PC-9 (cell line): ENCODE results near the gene GUCY2F. TPM values are rescaled to one million over a fixed set of nuclear protein-coding genes. Genes with fewer than 3 reads are reported as not detected.

Experiments used
- BruUV-seq: library from RNA; stranded (reverse); fragments of 400-500 nt; replicated peaks from 2 replicates; lab custom pipeline; 2021; lab: Mats Ljungman, UMichigan
- CTCF ChIA-PET: fragments of 300-600 bp; sonication (Branson Sonifier 250); formaldehyde crosslinking; loops from one replicate; lab custom pipeline; 2022; ENCODE audit warnings: antibody characterized with exemption; lab: Charles Lee
- POLR2A ChIA-PET: fragments of 300-600 bp; sonication (Branson Sonifier 250); formaldehyde crosslinking; loops from one replicate; lab custom pipeline; 2022; ENCODE audit warnings: antibody characterized with exemption; ENCODE audit not compliant: unreplicated experiment; lab: Charles Lee
- DNase-seq, 2 experiments: peaks; one replicate each; pipeline versions ENCODE4 v3.0.0 to v3.0.0-alpha.2; 2015 to 2022; ENCODE audit warnings: mixed read lengths in 1 of 2
- H2AFZ ChIP-seq: fragments of 200-600 bp; sonication (generic); 2 replicates; pipeline ENCODE4 v1.8.1; 2017; ENCODE audit warnings: antibody characterized with exemption
- H3F3A ChIP-seq: fragments of 200-600 bp; sonication (generic); 2 replicates; pipeline ENCODE4 v1.8.1; 2017; ENCODE audit warnings: antibody characterized with exemption, mild to moderate bottlenecking, low read depth; ENCODE audit not compliant: insufficient read depth
- H3K27ac ChIP-seq: fragments of 200-600 bp; sonication (generic); 2 replicates; pipeline ENCODE4 v1.6.1; 2016; ENCODE audit warnings: mixed run types
- H3K27me3 ChIP-seq: fragments of 200-600 bp; sonication (generic); 2 replicates; pipeline ENCODE4 v1.6.1; 2016; ENCODE audit warnings: low read depth, mixed run types; ENCODE audit not compliant: insufficient read depth
- H3K36me3 ChIP-seq: fragments of 200-600 bp; sonication (generic); 2 replicates; pipeline ENCODE4 v1.6.1; 2016; ENCODE audit warnings: low read depth, mixed run types
- H3K4me1 ChIP-seq: fragments of 200-600 bp; sonication (generic); replicated peaks from 2 replicates; pipeline ENCODE4 v1.6.1; 2016; ENCODE audit warnings: mixed run types; ENCODE audit not compliant: insufficient read depth
- H3K4me2 ChIP-seq: fragments of 200-600 bp; sonication (generic); 2 replicates; pipeline ENCODE4 v1.6.1; 2017; ENCODE audit warnings: mixed run types
- H3K4me3 ChIP-seq: fragments of 200-600 bp; sonication (generic); 2 replicates; pipeline ENCODE4 v1.6.1; 2016; ENCODE audit warnings: mixed run types
- H3K79me2 ChIP-seq: fragments of 200-600 bp; sonication (generic); 2 replicates; pipeline ENCODE4 v1.6.1; 2017; ENCODE audit warnings: low read depth, mixed run types
- H3K9me2 ChIP-seq: fragments of 200-600 bp; sonication (generic); 2 replicates; pipeline ENCODE4 v1.8.1; 2017; ENCODE audit warnings: mild to moderate bottlenecking; ENCODE audit not compliant: insufficient read depth
- H3K9me3 ChIP-seq: fragments of 200-600 bp; sonication (generic); 2 replicates; pipeline ENCODE4 v1.8.1; 2016; ENCODE audit warnings: low read depth; ENCODE audit not compliant: insufficient read depth
- H4K20me1 ChIP-seq: fragments of 200-600 bp; sonication (generic); 2 replicates; pipeline ENCODE4 v1.8.1; 2017; ENCODE audit not compliant: insufficient read depth
- EZH2 ChIP-seq: fragments of 200-600 bp; sonication (generic); IDR thresholded peaks from 2 replicates; pipeline ENCODE4 v1.8.0; 2017; ENCODE audit warnings: antibody characterized with exemption, low read depth
- intact Hi-C: fragments of 100-400 bp; cut with micrococcal nuclease; formaldehyde crosslinking; loops from one replicate; pipeline ENCODE4 v1.10.0; 2022; ENCODE audit not compliant: unreplicated experiment
- total RNA-seq: library from RNA; stranded (reverse); gene quantifications from 2 replicates; pipeline ENCODE4 v1.2.3, GENCODE V29; 2021
- TF ChIP-seq, protein P1 (sequence below): fragments of 200-600 bp; sonication (generic); conservative IDR thresholded peaks from 2 replicates; pipeline ENCODE4 v1.6.1; 2017; ENCODE audit warnings: mixed run types, antibody characterized with exemption, mild to moderate bottlenecking, moderate library complexity

The GUCY2F gene
- total RNA-seq, 1 experiment from 2014 or later, result not detected

DNA sequence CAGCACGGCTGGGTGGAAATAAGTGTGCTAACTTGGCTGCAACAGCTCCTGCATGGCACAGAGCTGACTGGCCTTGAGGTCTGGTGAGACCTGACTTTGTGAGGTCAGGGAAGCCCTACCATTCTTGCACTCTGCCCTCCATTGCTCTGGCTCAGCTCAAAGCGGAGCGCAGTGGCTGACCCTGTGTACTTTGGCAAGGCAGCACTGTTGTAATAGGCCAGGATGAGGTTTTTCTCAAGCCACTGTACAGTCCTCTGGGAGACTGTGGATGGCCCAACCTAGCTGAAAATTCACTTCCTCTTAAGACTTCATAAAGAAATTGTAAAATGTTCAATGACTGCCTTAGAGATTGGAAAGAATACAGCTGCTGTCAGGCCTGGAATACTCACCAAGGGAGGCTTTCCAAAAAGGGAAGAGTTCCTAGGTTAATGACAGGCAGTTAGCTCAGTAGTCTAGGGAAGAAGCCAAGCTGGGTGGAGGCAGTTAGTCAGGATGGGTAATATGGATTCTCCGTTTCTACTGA is 129.8 kb downstream of the GUCY2F start:
- no peaks in the 10 kb centered on the region for H3K9me3 ChIP-seq
- CTCF ChIA-PET, result no interaction called here
- TF ChIP-seq, protein P1, sequence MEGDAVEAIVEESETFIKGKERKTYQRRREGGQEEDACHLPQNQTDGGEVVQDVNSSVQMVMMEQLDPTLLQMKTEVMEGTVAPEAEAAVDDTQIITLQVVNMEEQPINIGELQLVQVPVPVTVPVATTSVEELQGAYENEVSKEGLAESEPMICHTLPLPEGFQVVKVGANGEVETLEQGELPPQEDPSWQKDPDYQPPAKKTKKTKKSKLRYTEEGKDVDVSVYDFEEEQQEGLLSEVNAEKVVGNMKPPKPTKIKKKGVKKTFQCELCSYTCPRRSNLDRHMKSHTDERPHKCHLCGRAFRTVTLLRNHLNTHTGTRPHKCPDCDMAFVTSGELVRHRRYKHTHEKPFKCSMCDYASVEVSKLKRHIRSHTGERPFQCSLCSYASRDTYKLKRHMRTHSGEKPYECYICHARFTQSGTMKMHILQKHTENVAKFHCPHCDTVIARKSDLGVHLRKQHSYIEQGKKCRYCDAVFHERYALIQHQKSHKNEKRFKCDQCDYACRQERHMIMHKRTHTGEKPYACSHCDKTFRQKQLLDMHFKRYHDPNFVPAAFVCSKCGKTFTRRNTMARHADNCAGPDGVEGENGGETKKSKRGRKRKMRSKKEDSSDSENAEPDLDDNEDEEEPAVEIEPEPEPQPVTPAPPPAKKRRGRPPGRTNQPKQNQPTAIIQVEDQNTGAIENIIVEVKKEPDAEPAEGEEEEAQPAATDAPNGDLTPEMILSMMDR, result no peak
- TF ChIP-seq EZH2, result no peak
- no peak overlapping the region for H3K27ac ChIP-seq
- no peak for DNase-seq
- BruUV-seq, result no TSS peak
- H3K4me2 ChIP-seq, result no peak overlapping the region
- H3F3A ChIP-seq, result no peaks in the 10 kb centered on the region
- no peaks in the 10 kb centered on the region; the same call in 1 of the 2 replicates for H3K9me2 ChIP-seq
- H3K4me1 ChIP-seq, result no peaks in the 10 kb centered on the region
- no peaks in the 10 kb centered on the region for H4K20me1 ChIP-seq
- no peaks in the 10 kb centered on the region for H3K27me3 ChIP-seq
- no peak overlapping the region for H2AFZ ChIP-seq
- intact Hi-C loops, result no loop called here
- H3K79me2 ChIP-seq, result no peaks in the 10 kb centered on the region
- no peak overlapping the region for H3K4me3 ChIP-seq
- no peaks in the 10 kb centered on the region for H3K36me3 ChIP-seq
- POLR2A ChIA-PET, result no interaction called here

DNA sequence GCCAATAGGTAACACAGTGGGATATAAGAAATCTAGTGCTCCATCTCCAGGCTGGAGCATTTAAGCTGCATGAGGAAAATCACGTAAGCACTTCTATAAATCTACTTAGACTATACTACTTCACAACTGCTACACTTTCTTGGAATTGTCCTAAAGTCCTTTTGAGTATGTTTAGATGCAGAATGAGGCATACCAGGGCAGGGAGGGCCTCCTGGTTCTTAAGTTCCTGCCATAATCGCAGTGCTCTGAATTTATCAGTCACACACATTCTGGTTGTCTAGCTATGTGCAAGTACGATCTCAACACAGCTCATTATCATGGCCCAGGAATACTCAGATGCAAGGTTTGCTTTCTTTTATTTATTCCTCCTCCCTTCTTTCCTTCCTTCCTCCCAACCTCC is 130.3 kb downstream of the GUCY2F start:
- Histone ChIP-seq H3K79me2 (no peaks in the 10 kb centered on the region), H3K27me3 (no peaks in the 10 kb centered on the region), H3K9me3 (no peaks in the 10 kb centered on the region), H3K27ac (no peak overlapping the region), H3K4me1 (no peaks in the 10 kb centered on the region), H3K9me2 (no peaks in the 10 kb centered on the region; the same call in 1 of the 2 replicates), H3K4me2 (no peak overlapping the region), H3F3A (no peaks in the 10 kb centered on the region), H4K20me1 (no peaks in the 10 kb centered on the region), H3K36me3 (no peaks in the 10 kb centered on the region), H2AFZ (no peak overlapping the region), H3K4me3 (no peak overlapping the region)
- DNase-seq, result no peak
- TF ChIP-seq EZH2, result no peak
- TF ChIP-seq, protein P1, result no peak
- no TSS peak for BruUV-seq
- intact Hi-C loops, result no loop called here
- CTCF ChIA-PET, result no interaction called here
- POLR2A ChIA-PET, result no interaction called here

DNA sequence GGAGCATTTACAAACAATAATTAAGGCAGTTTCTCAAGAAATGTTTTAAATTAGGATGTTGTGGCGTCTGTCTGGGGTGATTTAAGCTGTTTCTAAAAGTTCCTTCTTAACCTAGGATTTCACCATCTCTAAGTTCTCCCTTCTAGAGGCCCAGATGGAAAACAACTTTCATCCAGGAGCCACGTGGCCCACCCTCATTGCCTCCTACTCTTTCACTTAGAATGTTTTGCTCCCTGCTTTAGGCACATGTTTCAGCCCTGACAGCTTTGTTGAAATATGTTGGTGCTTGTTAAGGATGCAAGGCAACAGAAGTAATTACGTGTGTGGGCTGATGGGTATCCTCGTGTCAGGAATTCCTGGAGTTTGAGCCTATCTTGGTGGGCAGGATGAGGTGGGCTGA is 131.3 kb downstream of the GUCY2F start:
- Histone ChIP-seq H3K4me3 (no peak overlapping the region), H3K4me1 (no peaks in the 10 kb centered on the region), H3K27ac (no peak overlapping the region), H3F3A (no peaks in the 10 kb centered on the region), H3K27me3 (no peaks in the 10 kb centered on the region), H3K36me3 (no peaks in the 10 kb centered on the region), H3K9me2 (no peaks in the 10 kb centered on the region; the same call in 1 of the 2 replicates), H3K9me3 (no peaks in the 10 kb centered on the region), H3K79me2 (no peaks in the 10 kb centered on the region), H3K4me2 (no peak overlapping the region), H2AFZ (no peak overlapping the region), H4K20me1 (no peaks in the 10 kb centered on the region)
- POLR2A ChIA-PET, result no interaction called here
- no peak for DNase-seq
- no TSS peak for BruUV-seq
- TF ChIP-seq, protein P1, result no peak
- TF ChIP-seq EZH2, result no peak
- CTCF ChIA-PET, result no interaction called here
- intact Hi-C loops, result no loop called here
